ENCODE measurements around the gene FGFBP1.
"Not testable (repeated sequence)": the region's sequence is repeated elsewhere in the genome, so short reads cannot be mapped to it uniquely, and the experiment has no call there.

The FGFBP1 gene

GRCh38 chr4:15944895-15945294, 6.4 kb upstream of the FGFBP1 start:
- DNase-seq, result no peak

- no peak for DNase-seq
These were observed 3.7 kb upstream of the FGFBP1 start for GRCh38 chr4:15942283-15942682.

- no peak for DNase-seq
These were observed 358 bp downstream of the FGFBP1 start for GRCh38 chr4:15938182-15938581.

GRCh38 chr4:15936495-15936894, 2.0 kb downstream of the FGFBP1 start:
- no peak for DNase-seq

- no peak for DNase-seq
These were observed 2.8 kb downstream of the FGFBP1 start for GRCh38 chr4:15935504-15936402.

- DNase-seq, result no peak
These were observed 4.3 kb downstream of the FGFBP1 start for GRCh38 chr4:15934259-15934658.

GRCh38 chr4:15931451-15932210, 6.9 kb downstream of the FGFBP1 start:
- no peak for DNase-seq

GRCh38 chr4:15930314-15930713, 8.2 kb downstream of the FGFBP1 start:
- DNase-seq, result no peak

- DNase-seq, result no peak
These were observed 9.0 kb downstream of the FGFBP1 start for GRCh38 chr4:15929540-15929939.

- no peak for DNase-seq
These were observed 9.7 kb downstream of the FGFBP1 start for GRCh38 chr4:15928883-15929282.

- no peak for DNase-seq
These were observed 12.1 kb downstream of the FGFBP1 start for GRCh38 chr4:15926486-15926885.

- DNase-seq, result no peak
These were observed 12.7 kb downstream of the FGFBP1 start for GRCh38 chr4:15925830-15926229.

GRCh38 chr4:15921592-15921932, 17.0 kb downstream of the FGFBP1 start:
- no peak for DNase-seq

GRCh38 chr4:15920723-15921591, 17.6 kb downstream of the FGFBP1 start:
- no peak for DNase-seq

- DNase-seq, result no peak
These were observed 19.9 kb downstream of the FGFBP1 start for GRCh38 chr4:15918484-15919129.

- DNase-seq, result no peak
These were observed 21.2 kb downstream of the FGFBP1 start for GRCh38 chr4:15917297-15917696.

- DNase-seq, result not testable (repeated sequence)
These were observed 22.2 kb downstream of the FGFBP1 start for GRCh38 chr4:15916358-15916757.

GRCh38 chr4:15914736-15915135, 23.8 kb downstream of the FGFBP1 start:
- no peak for DNase-seq

- DNase-seq, result no peak
These were observed 24.2 kb downstream of the FGFBP1 start for GRCh38 chr4:15914291-15914690.

GRCh38 chr4:15913631-15913970, 24.9 kb downstream of the FGFBP1 start:
- DNase-seq, result no peak

- no peak for DNase-seq
These were observed 25.4 kb downstream of the FGFBP1 start for GRCh38 chr4:15912961-15913630.

- no peak for DNase-seq
These were observed 26.3 kb downstream of the FGFBP1 start for GRCh38 chr4:15912236-15912635.

All from NCI-H1105 (cell line).